ENCODE measurements around the gene ORC5.

The ORC5 gene

DNA sequence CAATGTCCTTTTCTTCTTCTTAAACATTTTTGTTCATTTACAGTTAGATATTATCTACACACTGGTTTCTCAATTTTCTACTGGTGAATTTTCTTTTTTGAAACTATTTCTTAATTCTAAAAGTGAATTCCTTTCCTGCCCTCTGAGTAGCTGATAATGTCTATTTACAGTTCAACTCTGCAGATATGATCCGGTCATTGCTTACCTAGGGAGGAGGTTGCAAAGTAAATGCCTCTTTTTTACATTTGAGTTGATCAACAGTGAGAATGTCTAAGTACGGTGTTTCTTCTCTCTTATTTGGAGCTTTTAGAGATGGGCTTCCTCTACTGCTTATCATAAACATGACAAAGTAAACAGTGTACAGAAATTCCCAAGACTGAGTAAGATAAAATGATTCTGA is 20.6 kb upstream of the ORC5 start:
- Histone ChIP-seq H3K9ac (ENCODE audit: low read length) (no peak overlapping the region), H3K27me3 (ENCODE audit: low read depth, low read length) (no peaks in the 10 kb centered on the region), H3K27ac (ENCODE audit: low read length) (no peak overlapping the region), H3K4me2 (ENCODE audit: low read length) (no peak overlapping the region), H3K4me3 (ENCODE audit: low read length) (no peak overlapping the region), H3K4me1 (ENCODE audit: low read length) (peaks cover 4% of the 10 kb centered on the region; the same call in 1 of the 2 replicates), H2AFZ (ENCODE audit: low read depth, low read length) (no peak overlapping the region), H3K79me2 (ENCODE audit: low read length) (no peaks in the 10 kb centered on the region), H3K9me3 (ENCODE audit: insufficient read depth, low read length) (no peaks in the 10 kb centered on the region), H3K36me3 (replicated peaks; ENCODE audit: low read depth, low read length) (no peaks in the 10 kb centered on the region), H4K20me1 (ENCODE audit: insufficient read depth, low read length) (no peaks in the 10 kb centered on the region)
- TF ChIP-seq, protein P1, sequence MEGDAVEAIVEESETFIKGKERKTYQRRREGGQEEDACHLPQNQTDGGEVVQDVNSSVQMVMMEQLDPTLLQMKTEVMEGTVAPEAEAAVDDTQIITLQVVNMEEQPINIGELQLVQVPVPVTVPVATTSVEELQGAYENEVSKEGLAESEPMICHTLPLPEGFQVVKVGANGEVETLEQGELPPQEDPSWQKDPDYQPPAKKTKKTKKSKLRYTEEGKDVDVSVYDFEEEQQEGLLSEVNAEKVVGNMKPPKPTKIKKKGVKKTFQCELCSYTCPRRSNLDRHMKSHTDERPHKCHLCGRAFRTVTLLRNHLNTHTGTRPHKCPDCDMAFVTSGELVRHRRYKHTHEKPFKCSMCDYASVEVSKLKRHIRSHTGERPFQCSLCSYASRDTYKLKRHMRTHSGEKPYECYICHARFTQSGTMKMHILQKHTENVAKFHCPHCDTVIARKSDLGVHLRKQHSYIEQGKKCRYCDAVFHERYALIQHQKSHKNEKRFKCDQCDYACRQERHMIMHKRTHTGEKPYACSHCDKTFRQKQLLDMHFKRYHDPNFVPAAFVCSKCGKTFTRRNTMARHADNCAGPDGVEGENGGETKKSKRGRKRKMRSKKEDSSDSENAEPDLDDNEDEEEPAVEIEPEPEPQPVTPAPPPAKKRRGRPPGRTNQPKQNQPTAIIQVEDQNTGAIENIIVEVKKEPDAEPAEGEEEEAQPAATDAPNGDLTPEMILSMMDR (IDR thresholded peaks at IDR 0.05; ENCODE audit: low read depth, low read length) = no peak
- no peak for TF ChIP-seq EZH2phosphoT487 (IDR thresholded peaks at IDR 0.05; ENCODE audit: low read depth)

DNA sequence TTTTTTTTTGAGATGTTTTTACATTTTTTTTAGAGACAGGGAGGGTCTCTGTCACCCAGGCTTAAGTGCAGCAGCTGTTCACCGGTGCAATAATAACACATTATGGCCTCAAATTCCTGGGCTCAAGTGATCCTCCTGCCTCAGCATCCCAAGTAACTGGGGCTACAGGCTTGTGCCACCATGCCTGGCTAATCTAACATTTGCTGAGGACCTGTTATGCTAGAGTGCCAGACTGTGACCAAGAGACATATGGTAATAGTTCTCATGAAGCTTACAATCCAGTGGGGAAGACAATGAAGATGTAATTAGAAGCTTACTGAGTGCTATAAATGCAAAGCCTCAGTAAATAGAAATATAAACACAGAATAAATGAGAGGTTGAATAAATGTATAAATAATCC is 17.6 kb upstream of the ORC5 start:
- Histone ChIP-seq H3K79me2 (ENCODE audit: low read length) (no peaks in the 10 kb centered on the region), H4K20me1 (ENCODE audit: insufficient read depth, low read length) (no peaks in the 10 kb centered on the region), H3K36me3 (replicated peaks; ENCODE audit: low read depth, low read length) (no peaks in the 10 kb centered on the region), H3K4me3 (ENCODE audit: low read length) (no peak overlapping the region), H3K9me3 (ENCODE audit: insufficient read depth, low read length) (0 out of 2 replicates have a peak, but pooled peaks cover 4% of the 10 kb centered on the region), H3K4me1 (ENCODE audit: low read length) (no peaks in the 10 kb centered on the region), H3K27ac (ENCODE audit: low read length) (no peak overlapping the region), H3K9ac (ENCODE audit: low read length) (no peak overlapping the region), H3K4me2 (ENCODE audit: low read length) (no peak overlapping the region), H3K27me3 (ENCODE audit: low read depth, low read length) (no peaks in the 10 kb centered on the region), H2AFZ (ENCODE audit: low read depth, low read length) (no peak overlapping the region)
- TF ChIP-seq, protein P1 (IDR thresholded peaks at IDR 0.05; ENCODE audit: low read depth, low read length) = no peak
- no peak for TF ChIP-seq EZH2phosphoT487 (IDR thresholded peaks at IDR 0.05; ENCODE audit: low read depth)

DNA sequence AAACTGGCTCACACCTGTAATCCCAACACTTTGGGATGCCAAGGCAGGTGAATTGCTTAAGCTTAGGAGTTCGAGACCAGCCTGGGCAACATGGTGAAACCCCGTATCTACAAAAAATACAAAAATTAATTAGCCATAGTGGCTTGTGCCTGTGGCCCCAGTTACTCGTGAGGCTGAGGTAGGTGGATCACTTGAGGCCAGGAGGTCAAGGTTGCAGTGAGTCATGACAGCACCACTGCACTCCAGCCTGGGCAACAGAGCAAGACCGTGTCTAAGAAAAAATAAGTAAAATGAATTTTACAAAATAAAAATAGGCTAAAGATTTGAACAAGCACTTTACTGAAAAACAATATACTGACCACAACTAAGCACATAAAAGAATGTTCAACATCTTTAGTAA is 9.8 kb upstream of the ORC5 start:
- H3K36me3 ChIP-seq (replicated peaks; ENCODE audit: low read depth, low read length) = no peaks in the 10 kb centered on the region
- no peak overlapping the region for H3K9ac ChIP-seq (ENCODE audit: low read length)
- no peaks in the 10 kb centered on the region for H4K20me1 ChIP-seq (ENCODE audit: insufficient read depth, low read length)
- H3K4me3 ChIP-seq (ENCODE audit: low read length) = no peak overlapping the region
- no peak overlapping the region for H3K27ac ChIP-seq (ENCODE audit: low read length)
- H3K27me3 ChIP-seq (ENCODE audit: low read depth, low read length) = no peaks in the 10 kb centered on the region
- no peaks in the 10 kb centered on the region for H3K4me1 ChIP-seq (ENCODE audit: low read length)
- no peaks in the 10 kb centered on the region for H3K79me2 ChIP-seq (ENCODE audit: low read length)
- no peak overlapping the region for H3K4me2 ChIP-seq (ENCODE audit: low read length)
- no peaks in the 10 kb centered on the region for H3K9me3 ChIP-seq (ENCODE audit: insufficient read depth, low read length)
- TF ChIP-seq, protein P1 (IDR thresholded peaks at IDR 0.05; ENCODE audit: low read depth, low read length) = no peak
- no peak for TF ChIP-seq EZH2phosphoT487 (IDR thresholded peaks at IDR 0.05; ENCODE audit: low read depth)
- H2AFZ ChIP-seq (ENCODE audit: low read depth, low read length) = no peak overlapping the region

DNA sequence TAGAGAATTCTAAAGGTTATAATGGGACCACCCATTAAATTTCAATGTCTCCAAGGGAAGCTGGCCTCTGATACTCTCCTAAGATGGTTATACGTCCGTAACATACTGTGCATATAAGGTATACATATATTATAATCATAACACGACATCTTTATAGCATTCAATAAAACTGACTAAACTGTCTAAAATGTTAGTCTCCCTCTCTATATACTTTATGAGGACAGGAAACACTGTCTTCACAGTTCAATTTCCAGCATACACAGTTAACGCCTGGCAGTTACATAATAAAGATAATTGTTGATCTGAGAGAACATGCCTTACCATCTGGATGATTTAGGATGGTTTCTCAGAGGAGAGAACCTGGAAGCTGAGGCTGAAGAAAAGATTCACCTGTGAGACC is 1.2 kb upstream of the ORC5 start:
- H3K27me3 ChIP-seq (ENCODE audit: low read depth, low read length) = no peaks in the 10 kb centered on the region
- H3K4me3 ChIP-seq (ENCODE audit: low read length) = no peak overlapping the region
- peak overlapping the region; percentile 94 for H3K4me2 ChIP-seq (ENCODE audit: low read length)
- no peaks in the 10 kb centered on the region for H4K20me1 ChIP-seq (ENCODE audit: insufficient read depth, low read length)
- no peaks in the 10 kb centered on the region for H3K9me3 ChIP-seq (ENCODE audit: insufficient read depth, low read length)
- no peak for TF ChIP-seq EZH2phosphoT487 (IDR thresholded peaks at IDR 0.05; ENCODE audit: low read depth)
- TF ChIP-seq, protein P1 (IDR thresholded peaks at IDR 0.05; ENCODE audit: low read depth, low read length) = no peak
- H3K4me1 ChIP-seq (ENCODE audit: low read length) = peaks cover 17% of the 10 kb centered on the region
- H2AFZ ChIP-seq (ENCODE audit: low read depth, low read length) = no peak overlapping the region
- H3K36me3 ChIP-seq (replicated peaks; ENCODE audit: low read depth, low read length) = no peaks in the 10 kb centered on the region
- no peak overlapping the region for H3K27ac ChIP-seq (ENCODE audit: low read length)
- H3K9ac ChIP-seq (ENCODE audit: low read length) = no peak overlapping the region
- peaks cover 42% of the 10 kb centered on the region for H3K79me2 ChIP-seq (ENCODE audit: low read length)

All from OCI-LY3 (cell line).